ENCODE measurements around the gene ACSF2.

DNA sequence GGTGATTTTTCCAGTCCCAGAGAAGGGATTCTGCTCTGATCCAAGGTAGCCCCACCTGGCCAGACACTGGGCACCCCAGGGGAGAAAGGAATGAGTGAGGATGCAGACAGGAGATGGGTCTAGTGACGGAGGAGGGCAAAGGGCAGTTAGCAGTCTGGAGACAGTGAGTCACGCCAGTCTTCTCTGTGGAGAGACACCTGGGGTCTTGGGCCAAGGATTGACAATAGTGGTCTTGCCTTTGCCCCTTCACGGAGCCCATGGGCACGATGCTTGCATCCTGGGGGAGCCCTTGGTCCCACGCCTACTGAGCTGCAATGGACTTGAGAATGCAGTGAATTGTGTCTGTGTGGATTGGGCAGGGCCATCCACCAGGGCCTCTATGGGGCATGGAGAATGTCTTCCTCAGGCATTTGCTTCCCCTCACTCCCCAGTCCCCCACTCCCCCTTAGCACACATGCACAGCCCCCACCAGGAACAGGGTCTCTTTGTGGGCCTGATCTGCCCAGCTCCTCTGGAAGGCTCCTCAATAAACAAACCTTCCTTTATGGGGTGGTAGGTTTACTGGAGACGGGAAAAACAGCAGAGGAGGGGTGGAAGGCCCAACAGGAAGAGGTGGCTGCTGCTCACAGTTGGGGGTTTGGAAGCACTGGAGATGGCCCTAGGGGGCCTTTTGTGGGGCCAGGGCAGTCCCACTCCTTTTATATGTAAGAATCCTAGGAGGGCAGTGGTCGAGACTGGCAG lies 41.3 kb downstream of the ACSF2 start:
- TF ChIP-seq, protein P1, sequence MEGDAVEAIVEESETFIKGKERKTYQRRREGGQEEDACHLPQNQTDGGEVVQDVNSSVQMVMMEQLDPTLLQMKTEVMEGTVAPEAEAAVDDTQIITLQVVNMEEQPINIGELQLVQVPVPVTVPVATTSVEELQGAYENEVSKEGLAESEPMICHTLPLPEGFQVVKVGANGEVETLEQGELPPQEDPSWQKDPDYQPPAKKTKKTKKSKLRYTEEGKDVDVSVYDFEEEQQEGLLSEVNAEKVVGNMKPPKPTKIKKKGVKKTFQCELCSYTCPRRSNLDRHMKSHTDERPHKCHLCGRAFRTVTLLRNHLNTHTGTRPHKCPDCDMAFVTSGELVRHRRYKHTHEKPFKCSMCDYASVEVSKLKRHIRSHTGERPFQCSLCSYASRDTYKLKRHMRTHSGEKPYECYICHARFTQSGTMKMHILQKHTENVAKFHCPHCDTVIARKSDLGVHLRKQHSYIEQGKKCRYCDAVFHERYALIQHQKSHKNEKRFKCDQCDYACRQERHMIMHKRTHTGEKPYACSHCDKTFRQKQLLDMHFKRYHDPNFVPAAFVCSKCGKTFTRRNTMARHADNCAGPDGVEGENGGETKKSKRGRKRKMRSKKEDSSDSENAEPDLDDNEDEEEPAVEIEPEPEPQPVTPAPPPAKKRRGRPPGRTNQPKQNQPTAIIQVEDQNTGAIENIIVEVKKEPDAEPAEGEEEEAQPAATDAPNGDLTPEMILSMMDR (IDR thresholded peaks at IDR 0.05) = no peak
- no peak for TF ChIP-seq POLR2A (IDR thresholded peaks at IDR 0.05)

Data from thyroid gland (tissue), 4 donors.